OCI-LY7 (cell line): Measurements from ENCODE around the gene THAP4. TPM values are rescaled to one million over a fixed set of nuclear protein-coding genes. Genes with fewer than 3 reads are reported as not detected.

Experiments
- BruUV-seq: library from RNA; stranded (reverse); fragments of 400-500 nt; replicated peaks from 2 replicates; lab custom pipeline; 2021; lab: Mats Ljungman, UMichigan
- CTCF ChIA-PET: fragments of 300-600 bp; sonication (Branson Sonifier 250); formaldehyde crosslinking; loops from one replicate; lab custom pipeline; 2022; ENCODE audit warnings: antibody characterized with exemption; ENCODE audit not compliant: unreplicated experiment; lab: Charles Lee
- POLR2A ChIA-PET: fragments of 300-600 bp; sonication (Branson Sonifier 250); formaldehyde crosslinking; loops from one replicate; lab custom pipeline; 2022; ENCODE audit warnings: antibody characterized with exemption; lab: Charles Lee
- DNase-seq: peaks from one replicate; pipeline ENCODE4 v3.0.0-alpha.2; 2015; ENCODE audit warnings: low spot score
- H2AFZ ChIP-seq: fragments of 200-600 bp; sonication (generic), shearing (Covaris generic); 2 replicates; pipeline ENCODE4 v1.6.1; 2014; ENCODE audit warnings: mild to moderate bottlenecking, antibody characterized with exemption, low read length, moderate library complexity
- H3K27ac ChIP-seq: fragments of 200-600 bp; sonication (generic); 2 replicates; pipeline ENCODE4 v1.5.1; 2014; ENCODE audit warnings: mixed run types, low read depth, mild to moderate bottlenecking, moderate library complexity, low read length, inconsistent platforms; ENCODE audit not compliant: poor library complexity, severe bottlenecking
- H3K36me3 ChIP-seq: fragments of 200-600 bp; sonication (generic); 2 replicates; pipeline ENCODE4 v1.6.1; 2014; ENCODE audit warnings: mild to moderate bottlenecking, antibody characterized with exemption, low read length, moderate library complexity, mixed read lengths; ENCODE audit not compliant: insufficient read depth
- H3K4me1 ChIP-seq: fragments of 200-600 bp; sonication (generic); 2 replicates; pipeline ENCODE4 v1.5.1; 2014; ENCODE audit warnings: mild to moderate bottlenecking, low read length; ENCODE audit not compliant: insufficient read depth, poor library complexity, severe bottlenecking
- H3K4me2 ChIP-seq: fragments of 200-600 bp; sonication (generic); 2 replicates; pipeline ENCODE4 v1.6.1; 2014; ENCODE audit warnings: mild to moderate bottlenecking, low read length
- H3K4me3 ChIP-seq: fragments of 200-600 bp; sonication (generic); 2 replicates; pipeline ENCODE4 v1.5.1; 2014; ENCODE audit warnings: mild to moderate bottlenecking, low read depth, low read length; ENCODE audit not compliant: poor library complexity, severe bottlenecking
- H3K79me2 ChIP-seq: fragments of 200-600 bp; sonication (generic); 2 replicates; pipeline ENCODE4 v1.6.1; 2016; ENCODE audit warnings: low read depth, mild to moderate bottlenecking, low read length, moderate library complexity, mixed read lengths; ENCODE audit not compliant: insufficient read depth
- H3K9me2 ChIP-seq: fragments of 200-600 bp; sonication (generic); 2 replicates; pipeline ENCODE4 v1.6.1; 2016; ENCODE audit warnings: mild to moderate bottlenecking, low read length, mixed read lengths; ENCODE audit not compliant: insufficient read depth
- H3K9me3 ChIP-seq: fragments of 200-600 bp; sonication (generic); 2 replicates; pipeline ENCODE4 v1.6.1; 2014; ENCODE audit warnings: mild to moderate bottlenecking, mixed run types, low read length, mixed read lengths
- H4K20me1 ChIP-seq: fragments of 200-600 bp; sonication (generic); 2 replicates; pipeline ENCODE4 v1.6.1; 2014; ENCODE audit warnings: mild to moderate bottlenecking, antibody characterized with exemption, low read length, moderate library complexity, mixed read lengths; ENCODE audit not compliant: insufficient read depth
- EZH2phosphoT487 ChIP-seq: fragments of 200-600 bp; sonication (generic); IDR thresholded peaks from 2 replicates; pipeline ENCODE4 v1.6.1; 2018; ENCODE audit warnings: low read depth, borderline replicate concordance, mild to moderate bottlenecking, mixed run types, antibody characterized with exemption, low read length, moderate library complexity, mixed read lengths
- intact Hi-C: fragments of 100-400 bp; cut with micrococcal nuclease; formaldehyde crosslinking; loops from one replicate; pipeline ENCODE4 v1.10.0; 2022; ENCODE audit not compliant: unreplicated experiment
- total RNA-seq, 2 experiments: library from RNA; depleted of rRNA in 1 of 2; stranded (reverse); fragments of >200 nt in 1 of 2; shearing (Covaris generic) in 1 of 2; gene quantifications; 2 replicates each; pipeline ENCODE4 v1.2.3, GENCODE V29; 2014 to 2022
- TF ChIP-seq, protein P1 (sequence below): fragments of 200-600 bp; sonication (generic); conservative IDR thresholded peaks from 2 replicates; pipeline ENCODE4 v1.5.1; 2014; ENCODE audit warnings: mild to moderate bottlenecking, antibody characterized with exemption, low read length, moderate library complexity, mixed read lengths

THAP4 gene
- total RNA-seq, 2 experiments from 2014 or later: 61.6 to 65.6 TPM

DNA sequence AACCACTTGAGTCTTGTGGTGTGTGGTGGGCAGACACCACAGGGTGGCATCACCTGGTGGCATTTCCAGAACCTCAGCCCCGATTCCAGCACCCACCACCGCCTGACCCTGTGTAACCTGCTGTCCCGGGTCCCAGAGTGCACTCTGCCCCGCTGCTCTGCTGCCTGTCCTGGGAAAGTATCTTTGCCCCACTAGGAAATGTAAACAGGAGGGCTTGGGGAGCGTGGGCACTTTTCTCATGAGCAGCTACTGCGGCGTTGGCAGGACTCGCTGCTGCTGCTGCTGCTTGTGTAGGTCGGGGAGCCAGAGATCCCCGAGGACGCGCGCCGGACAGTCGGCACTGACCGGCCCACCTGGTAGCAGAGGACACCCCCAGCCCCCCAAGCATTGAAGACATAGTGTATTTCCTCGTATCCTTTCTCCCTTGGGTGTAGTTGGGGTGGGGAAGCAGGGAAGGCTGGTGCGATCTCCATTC lies 36.3 kb upstream of the THAP4 start:
- POLR2A ChIA-PET: no interaction called here
- H3K79me2 ChIP-seq: no peaks in the 10 kb centered on the region
- no peak for DNase-seq
- no peak overlapping the region for H3K4me2 ChIP-seq
- no peak overlapping the region for H3K4me3 ChIP-seq
- peaks cover 88% of the 10 kb centered on the region for H3K36me3 ChIP-seq
- no peaks in the 10 kb centered on the region for H3K9me3 ChIP-seq
- CTCF ChIA-PET: no interaction called here
- no peaks in the 10 kb centered on the region for H3K4me1 ChIP-seq
- TF ChIP-seq EZH2phosphoT487: no peak
- TF ChIP-seq, protein P1, sequence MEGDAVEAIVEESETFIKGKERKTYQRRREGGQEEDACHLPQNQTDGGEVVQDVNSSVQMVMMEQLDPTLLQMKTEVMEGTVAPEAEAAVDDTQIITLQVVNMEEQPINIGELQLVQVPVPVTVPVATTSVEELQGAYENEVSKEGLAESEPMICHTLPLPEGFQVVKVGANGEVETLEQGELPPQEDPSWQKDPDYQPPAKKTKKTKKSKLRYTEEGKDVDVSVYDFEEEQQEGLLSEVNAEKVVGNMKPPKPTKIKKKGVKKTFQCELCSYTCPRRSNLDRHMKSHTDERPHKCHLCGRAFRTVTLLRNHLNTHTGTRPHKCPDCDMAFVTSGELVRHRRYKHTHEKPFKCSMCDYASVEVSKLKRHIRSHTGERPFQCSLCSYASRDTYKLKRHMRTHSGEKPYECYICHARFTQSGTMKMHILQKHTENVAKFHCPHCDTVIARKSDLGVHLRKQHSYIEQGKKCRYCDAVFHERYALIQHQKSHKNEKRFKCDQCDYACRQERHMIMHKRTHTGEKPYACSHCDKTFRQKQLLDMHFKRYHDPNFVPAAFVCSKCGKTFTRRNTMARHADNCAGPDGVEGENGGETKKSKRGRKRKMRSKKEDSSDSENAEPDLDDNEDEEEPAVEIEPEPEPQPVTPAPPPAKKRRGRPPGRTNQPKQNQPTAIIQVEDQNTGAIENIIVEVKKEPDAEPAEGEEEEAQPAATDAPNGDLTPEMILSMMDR: no peak
- no peaks in the 10 kb centered on the region for H3K9me2 ChIP-seq
- H2AFZ ChIP-seq: no peak overlapping the region
- no peak overlapping the region for H3K27ac ChIP-seq
- BruUV-seq: no TSS peak
- H4K20me1 ChIP-seq: no peaks in the 10 kb centered on the region
- intact Hi-C loops: no loop called here

- H3K36me3 ChIP-seq: peaks cover 88% of the 10 kb centered on the region
- POLR2A ChIA-PET: no interaction called here
- no peak for DNase-seq
Observed at GRCh38 chr2:241672243-241673188, 35.6 kb upstream of the THAP4 start.

More at GRCh38 chr2:241672243-241673188, 35.6 kb upstream of the THAP4 start:
- H2AFZ ChIP-seq: no peak overlapping the region
- TF ChIP-seq, protein P1: no peak
- H3K4me1 ChIP-seq: no peaks in the 10 kb centered on the region
- H3K79me2 ChIP-seq: no peaks in the 10 kb centered on the region
- BruUV-seq: no TSS peak
- intact Hi-C loops: no loop called here
- H3K9me2 ChIP-seq: no peaks in the 10 kb centered on the region
- H4K20me1 ChIP-seq: no peaks in the 10 kb centered on the region
- H3K9me3 ChIP-seq: no peaks in the 10 kb centered on the region
- no peak overlapping the region for H3K4me3 ChIP-seq
- H3K27ac ChIP-seq: no peak overlapping the region
- H3K4me2 ChIP-seq: no peak overlapping the region
- CTCF ChIA-PET: no interaction called here
